K562 (cell line): ENCODE data around the gene COA7. TPM values are rescaled to one million over a fixed set of nuclear protein-coding genes. Genes with fewer than 3 reads are reported as not detected.

ENCODE experiments used
- HNRNPLL ChIP-seq: fragments of 200-400 bp; formaldehyde crosslinking; IDR thresholded peaks from 2 replicates; pipeline ENCODE4 v1.6.1; 2017; ENCODE audit warnings: low read length, low read depth, mild to moderate bottlenecking; ENCODE audit not compliant: poor library complexity, severe bottlenecking
- MBD1 ChIP-seq: fragments of 250-450 bp; sonication (Bioruptor Pico); IDR thresholded peaks from 2 replicates; pipeline ENCODE4 v1.8.0; 2022; ENCODE audit warnings: inconsistent platforms
- RBM25 ChIP-seq: fragments of 200-400 bp; formaldehyde crosslinking; IDR thresholded peaks from 2 replicates; pipeline ENCODE4 v1.6.1; 2018; ENCODE audit warnings: low read length, low read depth, moderate library complexity; ENCODE audit not compliant: severe bottlenecking
- SAFB ChIP-seq: fragments of 200-400 bp; formaldehyde crosslinking; IDR thresholded peaks from 2 replicates; pipeline ENCODE4 v1.6.1; 2017; ENCODE audit warnings: low read depth, low read length, borderline replicate concordance
- ZNF146 ChIP-seq: IDR thresholded peaks from one replicate; pipeline ENCODE4 v1.6.1; 2018; ENCODE audit warnings: missing compliant biosample characterization; ENCODE audit not compliant: unreplicated experiment
- ZNF639 ChIP-seq, 2 experiments: fragments of 200-800 bp in 1 of 2; sonication (Bioruptor generic) in 1 of 2; sonication (generic) in 1 of 2; formaldehyde crosslinking in 1 of 2; IDR thresholded peaks in 1 of 2; conservative IDR thresholded peaks in 1 of 2; 2 replicates each; pipeline versions ENCODE4 v1.5.0 to v1.6.1; 2016 to 2020; ENCODE audit warnings: missing compliant biosample characterization in 1 of 2, missing genetic modification characterization in 1 of 2, missing genetic modification reagents in 1 of 2
- polyA plus RNA-seq, 8 experiments: library from polyadenylated mRNA; depleted of rRNA in 4 of 8; stranded (reverse) in 5 of 8; unstranded in 3 of 8; fragments of >200 nt; fragmentation: Nextera tagmentation in 2 of 8; fragmentation: Illumina TruSeq in 1 of 8; extraction: Ambion mirVana in 2 of 8; extraction: Trizol in 1 of 8; gene quantifications; 2 replicates each; pipeline versions ENCODE4 v1.2.1 to v1.2.3, GENCODE V29; 2011 to 2014; ENCODE audit warnings: inconsistent platforms in 1 of 8, missing spikeins in 1 of 8
- total RNA-seq, 7 experiments: library from RNA; depleted of rRNA in 6 of 7; stranded (reverse); fragments of >200 nt in 6 of 7; fragmentation: Illumina TruSeq in 2 of 7; extraction: Trizol in 2 of 7; gene quantifications; 2 replicates each; pipeline versions ENCODE4 v1.2.1 to v1.2.3, GENCODE V29; 2011 to 2021; ENCODE audit warnings: low replicate concordance in 1 of 7

The COA7 gene
- total and polyA plus RNA-seq, 9 of the 15 experiments (the other 6 are each of a cell fraction or from before 2014, with no cell fraction given) = 19.4 to 82.8 (median 51.0) TPM

GRCh38 chr1:52683367-52683940 is 14.7 kb downstream of the COA7 start (continued):
- TF ChIP-seq ZNF146 = peak; percentile 93
- TF ChIP-seq SAFB = no peak
- TF ChIP-seq ZNF639 (CRISPR knock-in tag; conservative IDR thresholded peaks at IDR 0.05 in 1 of 2, IDR thresholded peaks at IDR 0.05 in 1 of 2) = no peak
- peak; percentile 61 for TF ChIP-seq RBM25
- no peak for TF ChIP-seq MBD1 (CRISPR knock-in tag)
- TF ChIP-seq HNRNPLL = no peak
